Measurements from ENCODE around the gene SLC66A3.

- TF ChIP-seq, protein P1, sequence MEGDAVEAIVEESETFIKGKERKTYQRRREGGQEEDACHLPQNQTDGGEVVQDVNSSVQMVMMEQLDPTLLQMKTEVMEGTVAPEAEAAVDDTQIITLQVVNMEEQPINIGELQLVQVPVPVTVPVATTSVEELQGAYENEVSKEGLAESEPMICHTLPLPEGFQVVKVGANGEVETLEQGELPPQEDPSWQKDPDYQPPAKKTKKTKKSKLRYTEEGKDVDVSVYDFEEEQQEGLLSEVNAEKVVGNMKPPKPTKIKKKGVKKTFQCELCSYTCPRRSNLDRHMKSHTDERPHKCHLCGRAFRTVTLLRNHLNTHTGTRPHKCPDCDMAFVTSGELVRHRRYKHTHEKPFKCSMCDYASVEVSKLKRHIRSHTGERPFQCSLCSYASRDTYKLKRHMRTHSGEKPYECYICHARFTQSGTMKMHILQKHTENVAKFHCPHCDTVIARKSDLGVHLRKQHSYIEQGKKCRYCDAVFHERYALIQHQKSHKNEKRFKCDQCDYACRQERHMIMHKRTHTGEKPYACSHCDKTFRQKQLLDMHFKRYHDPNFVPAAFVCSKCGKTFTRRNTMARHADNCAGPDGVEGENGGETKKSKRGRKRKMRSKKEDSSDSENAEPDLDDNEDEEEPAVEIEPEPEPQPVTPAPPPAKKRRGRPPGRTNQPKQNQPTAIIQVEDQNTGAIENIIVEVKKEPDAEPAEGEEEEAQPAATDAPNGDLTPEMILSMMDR (IDR thresholded peaks at IDR 0.05; ENCODE audit: low read depth, low read length), result no peak
- no peak for TF ChIP-seq EZH2phosphoT487 (IDR thresholded peaks at IDR 0.05; ENCODE audit: low read depth)
Measured at GRCh38 chr2:11220445-11220844, 65.2 kb downstream of the SLC66A3 start.

Data from OCI-LY3 (cell line).